ENCODE data around the gene NME3. TPM values are rescaled to one million over a fixed set of nuclear protein-coding genes. Genes with fewer than 3 reads are reported as not detected.

Gene NME3
- total and polyA plus RNA-seq, 2 of the 13 experiments (the other 11 are each of a cell fraction or from before 2014, with no cell fraction given): 10.4 to 15.9 TPM

GRCh38 chr16:1818873-1819525 lies 47.7 kb upstream of the NME3 start:
- peaks cover 7% of the 10 kb centered on the region for H3K4me1 ChIP-seq (ENCODE audit: insufficient read depth, low read length)
- ChIA-PET CTCF (ENCODE audit: low intra/inter-chr PET ratio, low total read pairs) (no interaction called here), POLR2A (no interaction called here)
- FAIRE-seq (no peak), ATAC-seq (no peak), DNase-seq (ENCODE audit: low spot score) (no peak)
- no peak overlapping the region for H3K27ac ChIP-seq (ENCODE audit: extremely low read length, insufficient read depth, low read length)
- in situ Hi-C loops (cut with HindIII; ENCODE audit: extremely low pct_ligation_motif_present, low pct_unique_long_range_greater_than_20kb): no loop called here
- no peak overlapping the region for H2AFZ ChIP-seq (ENCODE audit: low read length)
- no peaks in the 10 kb centered on the region for H4K20me1 ChIP-seq (ENCODE audit: insufficient read depth, low read length)
- no peak overlapping the region for H3K9ac ChIP-seq (ENCODE audit: insufficient read depth, low read depth, low read length)
- 98% methylated on average over 23 of the region's 35 CpGs for WGBS (ENCODE audit: low lambda C conversion rate)
- BruUV-seq (replicated peaks): no TSS peak
- H3K36me3 ChIP-seq (replicated peaks in 1 of 2; ENCODE audit: control insufficient read depth in 1 of 2, insufficient read depth in 2 of 2, low read length in 2 of 2): peaks cover 16 to 46% of the 10 kb centered on the region in 2 experiments; a peak in 4 of 5 replicates
- no peaks in the 10 kb centered on the region for H3K9me3 ChIP-seq (ENCODE audit: low read length)
- H3K27me3 ChIP-seq (ENCODE audit: control insufficient read depth in 1 of 2, insufficient read depth in 2 of 2, low read length in 2 of 2): no peaks in the 10 kb centered on the region
- peaks cover 4% of the 10 kb centered on the region for H3K79me2 ChIP-seq (ENCODE audit: insufficient read depth, low read length)
- TF ChIP-seq HHEX (CRISPR knock-in tag; IDR thresholded peaks at IDR 0.05): no peak
- peak; percentile 30; the same call in 1 of the 2 replicates for TF ChIP-seq RBFOX2 (IDR thresholded peaks at IDR 0.05; ENCODE audit: low read depth, low read length)
- no peak overlapping the region for H3K4me2 ChIP-seq (ENCODE audit: low read depth, low read length)
- H3K4me3 ChIP-seq (replicated peaks in 1 of 3; ENCODE audit: insufficient read depth in 1 of 3, low read depth in 2 of 3, low read length in 3 of 3): no peak overlapping the region
- intact Hi-C loops (cut with micrococcal nuclease; ENCODE audit: unreplicated experiment): no loop called here

DNA sequence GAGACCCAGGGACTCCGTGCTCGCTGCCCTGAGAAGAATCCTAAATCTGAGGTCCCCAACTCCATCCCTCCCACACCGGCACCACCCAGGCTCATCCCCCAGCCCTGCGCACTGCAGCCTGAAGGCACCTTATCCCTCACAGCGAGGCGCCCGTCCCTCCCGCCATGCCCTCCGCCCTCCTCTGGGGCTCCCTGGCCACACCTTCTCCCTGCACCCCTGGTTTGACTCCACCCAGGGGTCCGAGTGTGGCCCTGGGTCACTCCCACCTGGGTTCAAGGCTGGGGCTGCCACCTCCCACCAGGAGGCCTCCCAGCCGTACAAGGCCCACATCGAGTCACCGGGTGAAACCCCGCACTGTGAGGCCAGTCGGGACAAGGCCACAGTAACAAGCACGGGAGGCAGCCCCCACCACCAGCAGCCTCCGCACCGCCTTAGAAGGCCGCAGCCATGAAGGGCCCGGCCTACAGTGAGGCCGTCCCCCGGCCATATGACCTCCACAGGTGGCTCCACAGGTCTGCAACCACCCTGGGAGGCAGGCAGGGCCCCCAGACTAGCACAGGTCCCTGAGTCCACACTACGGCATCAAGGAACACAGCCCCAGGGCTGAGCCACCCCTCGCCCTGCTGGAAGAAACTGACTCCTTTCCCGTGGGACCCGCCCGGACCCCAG lies 47.0 kb upstream of the NME3 start:
- ChIA-PET CTCF (ENCODE audit: low intra/inter-chr PET ratio, low total read pairs) (no interaction called here), POLR2A (no interaction called here)
- Histone ChIP-seq H3K79me2 (ENCODE audit: insufficient read depth, low read length) (no peaks in the 10 kb centered on the region), H3K4me2 (ENCODE audit: low read depth, low read length) (no peak overlapping the region), H3K4me3 (replicated peaks in 1 of 3; ENCODE audit: insufficient read depth in 1 of 3, low read depth in 2 of 3, low read length in 3 of 3) (no peak overlapping the region), H3K9me3 (ENCODE audit: low read length) (no peaks in the 10 kb centered on the region), H3K27me3 (ENCODE audit: control insufficient read depth in 1 of 2, insufficient read depth in 2 of 2, low read length in 2 of 2) (no peaks in the 10 kb centered on the region), H3K9ac (ENCODE audit: insufficient read depth, low read depth, low read length) (no peak overlapping the region), H2AFZ (ENCODE audit: low read length) (no peak overlapping the region), H3K4me1 (ENCODE audit: insufficient read depth, low read length) (no peaks in the 10 kb centered on the region), H3K36me3 (replicated peaks in 1 of 2; ENCODE audit: control insufficient read depth in 1 of 2, insufficient read depth in 2 of 2, low read length in 2 of 2) (peaks cover 16 to 46% of the 10 kb centered on the region in 2 experiments; a peak in 4 of 5 replicates), H4K20me1 (ENCODE audit: insufficient read depth, low read length) (no peaks in the 10 kb centered on the region), H3K27ac (ENCODE audit: extremely low read length, insufficient read depth, low read length) (no peak overlapping the region)
- in situ Hi-C loops (cut with HindIII; ENCODE audit: extremely low pct_ligation_motif_present, low pct_unique_long_range_greater_than_20kb) (no loop called here), intact Hi-C loops (cut with micrococcal nuclease; ENCODE audit: unreplicated experiment) (no loop called here)
- ATAC-seq: peak; percentile 10; the same call in 1 of the 3 replicates
- BruUV-seq (replicated peaks): no TSS peak
- DNase-seq (ENCODE audit: low spot score): no peak
- FAIRE-seq: no peak
- TF ChIP-seq MXD4 (CRISPR knock-in tag; IDR thresholded peaks at IDR 0.05): no peak
- no peak for TF ChIP-seq ZNF326 (CRISPR knock-in tag; IDR thresholded peaks at IDR 0.05; ENCODE audit: borderline replicate concordance)
- TF ChIP-seq AGO2 (optimal IDR thresholded peaks at IDR 0.05; ENCODE audit: low read depth, low read length): peak; percentile 39
- no peak for TF ChIP-seq ZNF704 (CRISPR knock-in tag; IDR thresholded peaks at IDR 0.05; ENCODE audit: borderline replicate concordance)
- TF ChIP-seq, protein P1, sequence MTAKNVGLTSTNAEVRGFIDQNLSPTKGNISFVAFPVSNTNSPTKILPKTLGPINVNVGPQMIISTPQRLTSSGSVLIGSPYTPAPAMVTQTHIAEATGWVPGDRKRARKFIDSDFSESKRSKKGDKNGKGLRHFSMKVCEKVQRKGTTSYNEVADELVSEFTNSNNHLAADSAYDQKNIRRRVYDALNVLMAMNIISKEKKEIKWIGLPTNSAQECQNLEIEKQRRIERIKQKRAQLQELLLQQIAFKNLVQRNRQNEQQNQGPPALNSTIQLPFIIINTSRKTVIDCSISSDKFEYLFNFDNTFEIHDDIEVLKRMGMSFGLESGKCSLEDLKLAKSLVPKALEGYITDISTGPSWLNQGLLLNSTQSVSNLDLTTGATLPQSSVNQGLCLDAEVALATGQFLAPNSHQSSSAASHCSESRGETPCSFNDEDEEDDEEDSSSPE (CRISPR knock-in tag; IDR thresholded peaks at IDR 0.05): no peak
- TF ChIP-seq ATAD3A (CRISPR knock-in tag; IDR thresholded peaks at IDR 0.05): no peak
- TF ChIP-seq RBFOX2 (IDR thresholded peaks at IDR 0.05; ENCODE audit: low read depth, low read length): peak; percentile 34; the same call in 1 of the 2 replicates
- no peak for TF ChIP-seq PHF5A (CRISPR knock-in tag; IDR thresholded peaks at IDR 0.05; ENCODE audit: low read depth, unreplicated experiment)
- TF ChIP-seq RARA (CRISPR knock-in tag; IDR thresholded peaks at IDR 0.05): no peak
- 99% methylated on average over 8 of the region's 27 CpGs for WGBS (ENCODE audit: low lambda C conversion rate)

All from HepG2 (cell line).